M059J (cell line): ENCODE data around the gene ZNRF4. TPM values are rescaled to one million over a fixed set of nuclear protein-coding genes. Genes with fewer than 3 reads are reported as not detected.

ENCODE experiments used
- total RNA-seq: library from RNA; depleted of rRNA; stranded (reverse); fragments of >200 nt; shearing (Covaris generic); gene quantifications from 2 replicates; pipeline ENCODE4 v1.2.3, GENCODE V29; 2014; rRNA removed

Gene ZNRF4
- total RNA-seq, 1 experiment from 2014 or later, result not detected

Other genes starting within 250 kb of the ZNRF4 start
- gene PTPRS, start 114.6 kb upstream of the ZNRF4 start, total RNA-seq, result 37.8 and 96.6 TPM in 2 replicates
- 0.10 and 0.12 TPM in 2 replicates for gene TINCR, start 112.5 kb downstream of the ZNRF4 start, total RNA-seq
- gene SAFB2, start 167.4 kb downstream of the ZNRF4 start, total RNA-seq, result 12.6 and 21.0 TPM in 2 replicates
- gene SAFB, start 167.7 kb downstream of the ZNRF4 start, total RNA-seq, result 10.3 and 27.8 TPM in 2 replicates
- 46.6 and 47.0 TPM in 2 replicates for gene MICOS13, start 225.1 kb downstream of the ZNRF4 start, total RNA-seq
- gene HSD11B1L, start 225.6 kb downstream of the ZNRF4 start, total RNA-seq, result 10.7 and 13.7 TPM in 2 replicates
- 734 and 1,196 TPM in 2 replicates for gene RPL36, start 234.9 kb downstream of the ZNRF4 start, total RNA-seq